Measurements from ENCODE around the gene TOP1. TPM values are rescaled to one million over a fixed set of nuclear protein-coding genes. Genes with fewer than 3 reads are reported as not detected.

TOP1 gene
- total RNA-seq, 1 donor from 2014 or later = 20.6 TPM

- ATAC-seq (ENCODE audit: poor library complexity) (no peak), DNase-seq (no peak)
- intact Hi-C loops (cut with DNase I) = no loop called here
Observed at GRCh38 chr20:41168281-41169161, 139.9 kb downstream of the TOP1 start.

GRCh38 chr20:41169162-41169690 is 140.6 kb downstream of the TOP1 start:
- no peak for DNase-seq
- intact Hi-C loops (cut with DNase I) = no loop called here
- ATAC-seq (ENCODE audit: poor library complexity) = no peak

DNA sequence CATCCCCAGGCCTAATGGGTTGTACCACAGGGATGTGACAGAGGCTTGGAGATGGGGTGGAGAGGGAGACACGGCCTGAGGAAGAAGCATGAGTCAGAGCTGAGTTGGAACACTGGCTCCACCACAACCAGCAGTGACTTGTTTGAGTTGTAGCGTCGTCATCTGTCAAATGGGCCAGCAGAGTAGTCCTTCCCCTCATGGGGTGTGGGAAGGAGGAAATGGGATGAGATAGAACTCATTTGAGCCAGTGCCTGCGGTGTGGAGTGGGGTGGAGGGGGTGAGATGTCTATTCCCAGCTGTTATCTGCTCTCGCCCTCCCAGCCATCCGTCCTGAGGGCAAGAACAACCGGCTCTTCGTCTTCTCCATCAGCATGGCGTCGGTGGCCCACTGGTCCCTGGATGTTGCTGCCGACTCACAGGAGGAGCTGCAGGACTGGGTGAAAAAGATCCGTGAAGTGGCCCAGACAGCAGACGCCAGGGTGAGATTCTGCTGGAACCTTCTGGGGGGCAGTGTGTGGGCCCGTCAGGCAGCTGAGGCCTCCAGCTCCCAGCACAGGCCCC is 141.2 kb downstream of the TOP1 start:
- DNase-seq (no peak), ATAC-seq (ENCODE audit: poor library complexity) (no peak)
- intact Hi-C loops (cut with DNase I) = loop anchor here (5.0 kb wide), 1 partner anchor 242 kb away; no protein-coding TSS in a partner anchor

GRCh38 chr20:41170386-41171105 is 141.9 kb downstream of the TOP1 start:
- no peak for DNase-seq
- intact Hi-C loops (cut with DNase I) = loop anchor here (5.0 kb wide), 1 partner anchor 242 kb away; no protein-coding TSS in a partner anchor
- no peak for ATAC-seq (ENCODE audit: poor library complexity)

DNA sequence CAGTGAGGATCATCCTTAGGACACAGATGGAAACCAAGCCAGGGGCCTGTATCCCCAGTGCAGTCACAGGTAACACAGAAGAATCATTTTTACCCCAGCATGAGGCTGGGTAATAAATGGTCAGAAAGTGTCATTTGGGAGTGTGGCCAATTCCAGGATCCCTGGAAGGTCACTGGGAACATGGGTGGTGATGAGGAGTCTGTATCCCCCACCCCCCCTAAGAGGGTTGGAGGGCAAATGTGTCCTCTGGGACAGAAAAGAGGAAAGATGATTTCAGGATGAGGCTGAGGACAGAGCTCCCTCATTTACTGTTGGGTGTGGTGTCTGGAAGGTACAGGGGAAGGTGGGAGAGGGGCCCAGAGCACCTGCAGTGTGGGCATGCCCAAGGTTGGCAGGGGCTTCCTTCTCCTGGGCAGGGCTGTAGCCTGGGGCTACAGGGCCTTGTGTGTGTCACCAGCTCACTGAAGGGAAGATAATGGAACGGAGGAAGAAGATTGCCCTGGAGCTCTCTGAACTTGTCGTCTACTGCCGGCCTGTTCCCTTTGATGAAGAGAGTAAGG is 143.2 kb downstream of the TOP1 start:
- no peak for ATAC-seq (ENCODE audit: poor library complexity)
- DNase-seq = no peak
- intact Hi-C loops (cut with DNase I) = loop anchor here (2.0 to 5.0 kb wide), 2 partner anchors 61 to 240 kb away; no protein-coding TSS in a partner anchor

- intact Hi-C loops (cut with DNase I) = loop anchor here (1.0 to 5.0 kb wide), 3 partner anchors 60 to 240 kb away; partner anchors contain the start of gene LPIN3
- ATAC-seq (ENCODE audit: poor library complexity) (peak; percentile 23), DNase-seq (no peak)
Observed at GRCh38 chr20:41172296-41173140, 143.9 kb downstream of the TOP1 start.

DNA sequence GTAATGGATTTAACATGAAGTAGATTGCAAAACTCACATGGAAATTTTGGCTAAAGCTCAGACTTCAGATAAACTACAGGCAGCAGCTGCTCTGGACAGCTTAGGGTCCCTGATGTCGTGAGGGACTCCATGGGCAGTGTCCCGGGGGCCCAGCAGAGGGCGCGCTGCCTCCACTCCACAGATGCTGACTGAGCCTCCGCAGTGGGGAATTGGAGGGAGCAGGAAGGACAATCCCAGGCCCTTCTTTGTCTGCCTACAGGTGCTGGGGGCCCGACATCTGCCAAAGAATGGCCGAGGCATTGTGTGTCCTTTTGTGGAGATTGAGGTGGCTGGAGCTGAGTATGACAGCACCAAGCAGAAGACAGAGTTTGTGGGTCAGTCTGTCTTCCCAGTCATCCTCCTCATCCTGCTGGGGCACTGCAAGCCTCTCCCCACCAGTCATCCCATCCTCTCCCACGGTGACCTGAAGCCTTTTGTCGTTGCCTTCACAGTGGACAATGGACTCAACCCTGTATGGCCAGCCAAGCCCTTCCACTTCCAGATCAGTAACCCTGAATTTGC is 144.6 kb downstream of the TOP1 start:
- intact Hi-C loops (cut with DNase I) = loop anchor here (1.0 to 5.0 kb wide), 3 partner anchors 60 to 239 kb away; partner anchors contain the start of gene LPIN3
- peak; percentile 93 for DNase-seq
- ATAC-seq (ENCODE audit: poor library complexity) = peak; percentile 88

GRCh38 chr20:41173791-41174341 is 145.2 kb downstream of the TOP1 start:
- DNase-seq (no peak), ATAC-seq (ENCODE audit: poor library complexity) (no peak)
- intact Hi-C loops (cut with DNase I) = loop anchor here (1.0 to 5.0 kb wide), 3 partner anchors 59 to 238 kb away; partner anchors contain the start of gene LPIN3

Small RNA genes within 50 kb of the gene (microRNA-seq; reads per million reads assigned to microRNA genes)
- not detected for gene MIR6871

Other genes starting within 250 kb of the TOP1 start
- 45.0 TPM for gene PLCG1, start 108.7 kb downstream of the TOP1 start, total RNA-seq

All from Right ventricle myocardium superior (tissue), 1 donor.